Kidney (tissue), 14 donors: Measurements from ENCODE around the gene PDLIM5. TPM values are rescaled to one million over a fixed set of nuclear protein-coding genes. Genes with fewer than 3 reads are reported as not detected.
A peak's percentile ranks its signal among the peaks of the same experiment; 100 is the strongest.

ENCODE experiments used
- DNase-seq, 5 donors: peaks; one replicate each; pipeline ENCODE4 v3.0.0-alpha.2; 2013 to 2020
- FAIRE-seq: peaks from 2 replicates; lab custom pipeline; 2012; peaks lifted over from hg19 to GRCh38; lab: Jason Lieb, UNC
- H3K27ac ChIP-seq, 2 donors: one replicate each; pipeline ENCODE4 v1.7.0; 2013; ENCODE audit warnings: low read depth in 2 of 2, low read length in 2 of 2, inconsistent platforms in 1 of 2
- H3K27me3 ChIP-seq: one replicate; pipeline ENCODE4 v1.7.1; 2013; ENCODE audit warnings: low read length, inconsistent platforms; ENCODE audit not compliant: control insufficient read depth, insufficient read depth
- H3K36me3 ChIP-seq, 3 donors: one replicate each; pipeline versions ENCODE4 v1.7.0 to v1.7.1; 2013; ENCODE audit warnings: low read length in 3 of 3, control low read depth in 1 of 3, inconsistent platforms in 1 of 3; ENCODE audit not compliant: insufficient read depth in 3 of 3, control insufficient read depth in 2 of 3
- H3K4me1 ChIP-seq, 3 donors: one replicate each; pipeline versions ENCODE4 v1.7.0 to v1.7.1; 2013; ENCODE audit warnings: low read length in 3 of 3, inconsistent platforms in 1 of 3, low read depth in 1 of 3; ENCODE audit not compliant: control insufficient read depth in 2 of 3, insufficient read depth in 2 of 3
- H3K4me3 ChIP-seq, 3 donors: one replicate each; pipeline versions ENCODE4 v1.7.0 to v1.8.1; 2013; ENCODE audit warnings: low read length in 3 of 3, control low read depth in 1 of 3, inconsistent platforms in 1 of 3
- H3K9ac ChIP-seq, 3 donors: one replicate each; pipeline versions ENCODE4 v1.7.0 to v1.7.1; 2013; ENCODE audit warnings: low read length in 3 of 3, control low read depth in 1 of 3, inconsistent platforms in 1 of 3
- H3K9me3 ChIP-seq, 3 donors: one replicate each; pipeline versions ENCODE4 v1.7.0 to v1.7.1; 2013; ENCODE audit warnings: low read length in 3 of 3, control low read depth in 1 of 3, inconsistent platforms in 1 of 3; ENCODE audit not compliant: control insufficient read depth in 2 of 3, insufficient read depth in 1 of 3
- intact Hi-C: fragments of 100-400 bp; cut with DNase I; formaldehyde crosslinking; loops from one replicate; pipeline ENCODE4 v1.11.1; 2022
- polyA plus RNA-seq: library from polyadenylated mRNA; stranded (reverse); fragments of 350-450 nt; fragmentation: Illumina TruSeq; extraction: RNeasy Lipid Tissue Mini Kit (QIAGEN cat#74804); gene quantifications from one replicate; pipeline ENCODE4 v1.2.3, GENCODE V29; 2014; ENCODE audit warnings: low read depth, low replicate concordance; ENCODE audit not compliant: insufficient read depth
- total RNA-seq: library from RNA; stranded (reverse); fragmentation: NEBNext Ultra II Directional; extraction: Animal tissue kit (Norgen Biotek cat#: 25700); gene quantifications from one replicate; pipeline ENCODE4 v1.2.1, GENCODE V29; 2021
- TF ChIP-seq, protein P1 (sequence below): IDR thresholded peaks from 3 replicates; pipeline ENCODE4 v1.5.1; 2012; ENCODE audit warnings: mild to moderate bottlenecking, moderate library complexity, borderline replicate concordance; ENCODE audit not compliant: insufficient read depth; ENCODE audit errors: extremely low read depth
- donor health status: control.
- donor health status: control.
- donor health status: control.
- donor health status: control.
- donor health status: control.
- donor health status: DM: yes; HTN: yes; CAD: no.
- donor health status: Normal renal cell carcinoma (clear cell type).

PDLIM5 gene
- total and polyA plus RNA-seq, 2 donors from 2014 or later: 24.3 to 167 TPM

DNA sequence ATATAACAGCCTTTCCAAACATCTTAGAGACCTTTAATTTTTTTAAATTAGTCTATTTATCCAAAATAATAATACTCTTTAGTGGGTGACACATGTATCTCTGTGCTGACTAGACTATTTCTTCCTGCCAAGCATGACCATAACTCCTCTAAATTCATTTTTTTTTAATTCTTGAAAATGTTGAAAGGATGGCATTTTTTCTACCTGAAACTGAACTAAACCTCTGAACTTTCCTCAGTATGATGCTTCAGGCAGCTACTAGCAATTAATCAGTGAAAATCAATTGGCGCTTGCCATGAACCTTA, 42.4 kb upstream of the PDLIM5 start:
- FAIRE-seq: no peak
- H3K36me3 ChIP-seq: no peaks in the 10 kb centered on the region
- H3K27ac ChIP-seq: no peak overlapping the region
- no peaks in the 10 kb centered on the region for H3K9me3 ChIP-seq
- no peak for DNase-seq
- H3K4me3 ChIP-seq: no peak overlapping the region
- H3K4me1 ChIP-seq: peaks cover 0 to 2% (median 0%) of the 10 kb centered on the region in 3 donors
- no peaks in the 10 kb centered on the region for H3K27me3 ChIP-seq
- H3K9ac ChIP-seq: no peak overlapping the region
- intact Hi-C loops: loop anchor here (10.0 kb wide), 1 partner anchor 205 kb away; no protein-coding TSS in a partner anchor
- TF ChIP-seq, protein P1, sequence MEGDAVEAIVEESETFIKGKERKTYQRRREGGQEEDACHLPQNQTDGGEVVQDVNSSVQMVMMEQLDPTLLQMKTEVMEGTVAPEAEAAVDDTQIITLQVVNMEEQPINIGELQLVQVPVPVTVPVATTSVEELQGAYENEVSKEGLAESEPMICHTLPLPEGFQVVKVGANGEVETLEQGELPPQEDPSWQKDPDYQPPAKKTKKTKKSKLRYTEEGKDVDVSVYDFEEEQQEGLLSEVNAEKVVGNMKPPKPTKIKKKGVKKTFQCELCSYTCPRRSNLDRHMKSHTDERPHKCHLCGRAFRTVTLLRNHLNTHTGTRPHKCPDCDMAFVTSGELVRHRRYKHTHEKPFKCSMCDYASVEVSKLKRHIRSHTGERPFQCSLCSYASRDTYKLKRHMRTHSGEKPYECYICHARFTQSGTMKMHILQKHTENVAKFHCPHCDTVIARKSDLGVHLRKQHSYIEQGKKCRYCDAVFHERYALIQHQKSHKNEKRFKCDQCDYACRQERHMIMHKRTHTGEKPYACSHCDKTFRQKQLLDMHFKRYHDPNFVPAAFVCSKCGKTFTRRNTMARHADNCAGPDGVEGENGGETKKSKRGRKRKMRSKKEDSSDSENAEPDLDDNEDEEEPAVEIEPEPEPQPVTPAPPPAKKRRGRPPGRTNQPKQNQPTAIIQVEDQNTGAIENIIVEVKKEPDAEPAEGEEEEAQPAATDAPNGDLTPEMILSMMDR: no peak

DNA sequence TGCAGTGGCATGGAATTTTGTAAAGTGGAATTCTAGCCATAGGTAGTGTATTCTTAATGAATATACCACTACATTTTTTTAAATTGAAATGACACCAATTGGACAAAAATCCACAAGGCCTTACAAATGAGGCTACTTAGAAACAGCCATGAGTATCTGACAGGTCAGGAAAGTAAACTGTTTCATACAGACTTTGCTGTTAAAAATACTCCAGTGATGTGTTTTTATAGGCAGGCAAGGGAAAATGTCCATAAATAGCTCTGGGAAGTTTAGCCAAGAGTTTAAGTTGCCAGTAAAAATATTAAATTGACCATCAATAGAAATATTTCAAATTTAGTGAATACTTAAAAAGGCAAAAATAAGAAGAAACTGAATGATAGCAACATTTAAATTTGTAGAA, 41.8 kb upstream of the PDLIM5 start:
- H3K36me3 ChIP-seq: no peaks in the 10 kb centered on the region
- TF ChIP-seq, protein P1: no peak
- DNase-seq (no peak), FAIRE-seq (peak; percentile 66)
- intact Hi-C loops: loop anchor here (10.0 kb wide), 1 partner anchor 205 kb away; no protein-coding TSS in a partner anchor
- no peak overlapping the region for H3K9ac ChIP-seq
- H3K27ac ChIP-seq: peak overlapping the region in 1 of 2 donors; percentile 80
- H3K9me3 ChIP-seq: no peaks in the 10 kb centered on the region
- no peaks in the 10 kb centered on the region for H3K27me3 ChIP-seq
- no peak overlapping the region for H3K4me3 ChIP-seq
- peaks cover 0 to 2% (median 0%) of the 10 kb centered on the region in 3 donors for H3K4me1 ChIP-seq

DNA sequence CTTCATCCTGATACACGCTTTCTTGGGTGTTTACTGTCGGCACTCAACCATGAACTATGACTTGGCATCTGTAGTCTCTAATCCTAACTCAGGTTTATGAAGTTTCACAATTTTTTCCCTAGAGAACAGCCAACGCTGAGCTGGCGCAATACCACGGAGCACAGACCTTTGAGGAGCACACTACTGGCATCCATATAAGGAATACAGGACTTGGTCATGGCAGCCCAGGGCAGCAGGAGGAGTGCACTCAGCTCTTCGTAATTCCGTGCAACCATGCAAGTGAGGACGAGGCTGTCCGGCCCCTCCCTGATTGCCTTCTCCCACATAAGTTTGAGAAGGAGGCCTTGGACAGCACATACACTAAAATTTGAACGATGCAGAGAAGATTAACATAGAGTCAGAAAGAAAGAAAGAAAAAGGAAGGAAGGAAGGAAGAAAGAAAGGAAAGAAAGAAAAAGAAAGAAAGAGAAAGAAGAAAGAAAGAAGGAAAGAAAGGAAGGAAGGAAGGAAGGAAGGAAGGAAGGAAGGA, 41.0 kb upstream of the PDLIM5 start:
- no peak overlapping the region for H3K9ac ChIP-seq
- H3K9me3 ChIP-seq: no peaks in the 10 kb centered on the region
- no peaks in the 10 kb centered on the region for H3K36me3 ChIP-seq
- H3K27me3 ChIP-seq: no peaks in the 10 kb centered on the region
- H3K27ac ChIP-seq: peak overlapping the region; percentile 51 to 80
- H3K4me1 ChIP-seq: peaks cover 0 to 2% (median 0%) of the 10 kb centered on the region in 3 donors
- intact Hi-C loops: no loop called here
- FAIRE-seq: no peak
- TF ChIP-seq, protein P1: no peak
- H3K4me3 ChIP-seq: peak overlapping the region in 1 of 3 donors; percentile 32
- DNase-seq: peak in 2 of 5 donors; percentile 10 to 70

DNA sequence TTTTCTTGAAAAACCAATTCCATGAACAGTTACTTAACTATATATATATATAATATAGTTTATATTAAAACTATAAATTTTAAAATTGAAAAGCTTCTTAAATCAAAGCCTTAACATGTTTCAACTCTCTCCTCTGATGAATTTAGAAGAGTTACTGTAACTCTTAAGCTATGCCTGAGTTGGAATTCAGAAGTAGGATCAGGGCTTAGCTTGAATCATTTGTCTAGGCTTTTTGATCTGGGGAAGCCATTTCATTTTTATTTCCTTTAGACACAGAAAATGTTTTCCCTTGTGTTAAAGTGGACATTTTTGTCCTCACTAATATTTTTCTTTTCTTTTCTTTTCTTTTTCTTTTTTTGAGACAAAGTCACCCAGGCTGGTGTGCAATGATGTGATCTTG, 40.4 kb upstream of the PDLIM5 start:
- TF ChIP-seq, protein P1: no peak
- peaks cover 0 to 2% (median 0%) of the 10 kb centered on the region in 3 donors for H3K4me1 ChIP-seq
- H3K36me3 ChIP-seq: no peaks in the 10 kb centered on the region
- no peak overlapping the region for H3K4me3 ChIP-seq
- DNase-seq (no peak), FAIRE-seq (no peak)
- H3K9me3 ChIP-seq: no peaks in the 10 kb centered on the region
- H3K27me3 ChIP-seq: no peaks in the 10 kb centered on the region
- H3K27ac ChIP-seq: no peak overlapping the region
- H3K9ac ChIP-seq: no peak overlapping the region
- intact Hi-C loops: no loop called here
